GM18526 (cell line): ENCODE data around the gene NEIL3.

Experiments
- POLR2A ChIP-seq: IDR thresholded peaks from 3 replicates; pipeline ENCODE4 v1.6.1; 2011; ENCODE audit not compliant: insufficient read length; ENCODE audit errors: extremely low read depth

The NEIL3 gene

DNA sequence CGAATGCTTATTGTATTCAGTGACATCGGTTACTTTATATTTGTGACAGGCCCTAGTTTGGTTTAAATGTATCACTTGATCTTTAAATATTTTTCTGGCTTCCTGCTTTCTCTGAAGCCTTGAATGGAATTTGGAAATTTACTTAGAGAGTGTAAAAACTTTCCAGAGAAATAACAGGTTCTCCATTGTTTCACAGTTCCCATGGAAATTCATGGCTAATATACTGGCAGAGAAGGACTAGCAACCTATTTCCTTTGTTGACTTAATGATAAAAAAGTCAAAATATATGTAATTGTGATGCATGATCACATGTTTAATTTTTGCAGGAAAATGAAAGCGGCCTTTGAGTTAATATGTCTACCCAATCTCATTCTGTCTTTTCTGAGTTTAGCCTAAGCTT is 13.2 kb downstream of the NEIL3 start:
- TF ChIP-seq POLR2A: no peak

DNA sequence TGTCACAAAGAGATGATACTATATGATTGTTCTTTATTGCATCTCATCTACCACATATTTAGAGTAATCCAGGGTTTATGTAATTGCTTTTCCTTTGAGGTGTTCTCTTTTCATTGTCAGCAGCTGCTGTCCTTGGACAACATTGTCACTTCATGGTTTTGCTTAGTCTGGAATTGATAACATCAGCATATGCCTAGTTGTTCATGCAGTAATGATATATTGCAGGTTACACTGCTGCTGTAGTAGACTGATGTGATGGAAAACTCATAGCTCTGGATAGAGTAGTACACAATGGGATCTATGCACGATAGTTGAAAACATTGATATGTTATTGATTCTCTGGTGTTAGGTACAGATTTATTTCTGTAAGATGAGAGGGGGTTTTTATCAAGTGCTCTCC is 13.7 kb downstream of the NEIL3 start:
- TF ChIP-seq POLR2A: no peak

DNA sequence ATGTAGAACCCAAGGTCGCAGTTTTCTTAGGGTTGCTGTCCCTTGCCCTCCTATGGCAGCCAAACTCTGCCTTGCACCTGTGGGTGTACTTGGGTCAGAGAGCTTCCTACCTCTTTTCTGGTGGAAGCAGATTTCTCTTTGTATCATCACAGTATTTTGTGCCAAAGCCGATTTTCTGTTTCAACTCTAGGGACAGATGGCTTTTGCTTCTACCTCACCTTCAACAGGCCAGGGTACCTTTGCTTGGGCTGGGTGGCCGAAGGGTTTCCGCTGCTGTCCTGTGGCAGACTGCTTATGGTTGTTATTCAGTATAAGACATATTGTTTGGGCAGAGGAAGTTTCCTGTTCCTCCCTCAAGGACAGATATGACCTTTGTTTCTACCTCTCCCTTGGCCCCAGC is 22.4 kb downstream of the NEIL3 start:
- no peak for TF ChIP-seq POLR2A

DNA sequence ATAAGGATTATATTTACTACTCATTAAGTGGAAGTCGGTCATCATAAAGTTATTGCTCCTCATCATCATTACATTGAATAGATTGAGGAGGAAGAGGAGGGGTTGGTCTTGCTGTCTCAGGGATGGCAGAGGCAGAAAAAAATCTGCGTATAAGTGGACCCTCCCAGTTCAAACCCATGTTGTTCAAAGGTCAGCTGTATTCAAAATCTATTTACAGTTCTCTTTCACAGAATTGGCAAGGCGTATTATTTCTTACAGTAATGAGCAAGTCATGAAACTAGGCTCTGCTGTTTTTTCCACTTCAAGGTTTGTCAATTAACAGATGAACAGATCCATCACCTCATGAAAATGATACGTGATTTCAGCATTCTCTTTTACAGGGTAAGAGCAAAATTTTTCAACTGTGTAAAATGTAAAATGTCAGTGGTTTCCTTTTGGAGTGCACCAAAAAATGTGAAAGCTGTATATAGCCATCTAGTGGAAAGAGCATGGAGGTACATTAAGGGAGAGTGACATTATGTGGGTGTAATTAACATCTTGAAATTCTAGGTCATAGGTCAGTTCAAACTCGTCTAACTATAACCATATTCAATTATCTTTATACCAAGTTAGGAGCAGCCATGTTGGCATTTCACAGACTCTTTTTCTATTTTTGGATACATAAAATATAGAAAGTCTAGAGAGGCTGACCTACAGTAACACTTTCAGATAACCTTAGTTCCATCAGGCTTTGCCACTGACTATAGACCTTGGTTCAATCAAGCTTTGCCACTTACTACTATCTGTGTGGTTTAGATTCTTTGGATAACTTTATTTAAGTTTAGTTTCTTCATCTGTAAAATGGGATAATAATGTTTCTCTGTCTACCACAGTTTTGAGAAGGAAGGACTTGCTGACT is 30.1 kb downstream of the NEIL3 start:
- TF ChIP-seq POLR2A: no peak

DNA sequence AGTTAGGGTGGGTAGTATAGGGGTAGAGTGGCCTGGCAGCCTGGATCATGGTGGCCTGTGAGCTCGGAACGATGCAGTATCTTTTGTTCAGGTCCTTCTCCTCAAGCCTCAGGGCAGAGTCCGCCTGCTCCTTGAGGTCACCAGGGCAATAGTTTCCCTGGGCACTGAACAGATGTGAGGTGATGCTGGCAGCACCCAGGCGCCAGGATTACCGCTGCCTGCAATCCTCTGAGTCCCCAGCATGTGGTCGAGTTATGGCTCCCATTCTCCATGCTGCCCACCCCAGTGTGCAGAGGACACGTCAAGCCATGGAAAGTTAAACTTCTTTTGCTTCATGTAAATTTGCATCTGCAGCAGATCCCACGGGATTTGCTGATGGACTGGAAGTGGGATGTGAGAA is 38.7 kb downstream of the NEIL3 start:
- TF ChIP-seq POLR2A: no peak

DNA sequence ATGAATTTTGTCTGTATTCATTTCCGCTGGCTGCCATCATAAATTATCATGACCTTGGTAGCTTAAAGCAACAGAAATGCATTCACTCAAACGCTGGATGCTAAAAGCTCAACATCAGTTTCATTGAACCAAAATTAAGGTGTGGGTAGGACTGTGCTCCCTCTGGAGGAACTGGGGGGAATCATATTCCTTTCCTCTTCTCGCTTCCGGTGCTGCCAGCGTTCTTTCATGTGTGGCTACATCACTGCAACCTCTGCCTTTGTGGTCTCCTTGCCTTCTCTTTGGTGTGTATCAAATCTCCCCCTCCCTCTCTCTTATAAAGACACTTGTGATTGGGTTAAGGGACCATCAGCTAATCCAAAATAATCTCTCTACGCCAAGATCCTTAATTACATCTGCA is 39.5 kb downstream of the NEIL3 start:
- no peak for TF ChIP-seq POLR2A

DNA sequence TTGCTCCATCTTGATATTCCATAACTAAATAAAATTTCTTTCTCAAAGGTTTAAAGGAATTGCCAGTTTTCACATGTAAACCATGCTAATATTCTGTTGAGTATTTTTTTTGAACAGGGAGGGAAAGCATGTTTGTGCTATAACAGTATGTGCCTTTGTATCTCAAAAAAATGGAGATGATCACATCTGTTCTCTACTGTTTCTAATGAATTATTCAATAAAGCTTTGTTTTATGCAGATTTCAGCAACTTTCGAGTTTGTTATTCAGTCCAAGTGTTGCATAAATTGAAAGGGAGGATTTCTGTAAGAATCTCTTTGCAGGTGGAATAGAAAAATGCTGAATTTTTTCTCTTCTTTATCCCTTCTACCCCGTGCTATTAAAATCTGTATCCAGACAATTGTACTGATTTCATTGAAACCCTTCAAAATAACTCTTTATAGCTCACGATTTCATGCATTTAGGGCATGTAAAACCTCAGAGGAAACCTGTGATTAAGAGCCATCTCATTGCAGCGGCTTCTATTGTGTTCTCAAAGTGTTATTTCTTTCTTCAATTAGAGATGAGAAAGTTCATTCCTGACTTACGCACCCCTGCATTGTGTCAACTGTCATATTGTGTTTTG is 42.1 kb downstream of the NEIL3 start:
- TF ChIP-seq POLR2A: no peak

DNA sequence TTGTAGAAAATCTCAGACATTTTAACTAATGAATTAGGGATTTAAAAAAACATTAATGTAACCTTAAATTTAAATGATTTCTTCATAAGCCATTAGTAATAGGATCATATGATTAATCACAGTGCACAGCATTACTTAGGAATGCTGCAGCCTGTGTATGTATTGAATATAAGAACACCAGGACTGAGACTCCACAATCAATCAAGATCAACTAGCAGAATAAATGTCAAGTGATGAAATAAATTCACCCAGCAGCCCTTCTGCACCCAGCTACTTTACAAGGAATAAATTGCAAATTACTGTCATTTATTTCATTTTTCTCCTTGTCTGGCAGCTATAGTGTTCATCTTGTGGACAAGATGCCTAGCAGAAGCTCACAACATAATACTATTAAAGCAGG is 46.5 kb downstream of the NEIL3 start:
- TF ChIP-seq POLR2A: no peak

DNA sequence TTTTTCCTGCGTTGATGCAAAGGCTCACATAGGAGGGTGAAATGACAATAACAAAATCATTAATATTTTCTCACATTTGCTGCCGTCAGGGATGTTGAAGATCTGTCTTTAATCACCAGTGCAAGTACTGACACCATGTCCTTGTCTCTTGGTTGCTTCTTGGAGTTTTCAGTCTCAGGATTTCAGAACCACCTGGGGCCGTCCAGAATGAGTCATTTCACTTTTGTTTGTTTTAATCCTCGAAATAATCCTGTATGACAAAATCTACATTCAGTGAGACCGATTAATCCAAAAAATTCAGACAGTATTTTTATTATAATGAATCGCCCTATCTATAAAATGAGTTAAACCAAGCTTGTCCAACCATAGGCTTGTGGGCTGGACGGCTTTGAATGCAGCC is 47.2 kb downstream of the NEIL3 start:
- TF ChIP-seq POLR2A: no peak

DNA sequence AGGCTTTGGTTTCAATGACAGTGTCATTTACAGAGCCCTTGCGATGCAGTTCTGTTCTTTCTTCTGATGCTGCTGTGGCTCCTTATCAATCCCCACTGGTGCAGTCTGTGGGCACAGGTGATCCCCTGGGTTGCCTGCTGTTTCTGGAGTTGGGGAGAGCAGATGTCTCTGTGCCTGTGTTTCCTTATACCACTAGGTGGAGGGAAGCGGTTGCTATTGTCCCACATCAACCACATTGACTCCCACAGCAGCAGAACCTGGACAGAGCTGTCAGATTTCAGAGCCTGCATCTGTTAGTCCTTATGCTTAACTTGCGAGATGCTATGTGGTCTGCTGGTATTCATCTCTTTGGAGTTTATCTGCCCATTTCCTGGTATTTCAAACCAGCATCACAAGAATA is 57.7 kb downstream of the NEIL3 start:
- TF ChIP-seq POLR2A: no peak

DNA sequence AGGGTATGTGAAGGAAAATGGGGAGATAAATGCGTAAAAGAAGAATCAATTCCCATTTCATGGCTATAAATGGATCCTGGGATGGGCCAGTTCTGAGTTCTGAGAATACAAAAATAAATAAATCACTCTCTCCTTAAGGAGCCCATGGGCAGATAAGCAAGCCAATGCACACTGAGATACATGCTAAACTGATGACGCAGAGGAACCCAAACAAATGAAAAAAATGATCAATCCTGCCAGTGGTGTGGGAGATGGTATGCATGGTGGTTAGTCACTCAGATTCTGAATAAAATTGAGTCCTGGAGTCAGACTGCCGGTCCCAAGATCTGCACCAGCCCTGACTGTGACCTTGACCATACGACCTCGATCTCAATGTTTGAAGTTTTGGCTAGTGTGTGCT is 59.7 kb downstream of the NEIL3 start:
- TF ChIP-seq POLR2A: no peak

DNA sequence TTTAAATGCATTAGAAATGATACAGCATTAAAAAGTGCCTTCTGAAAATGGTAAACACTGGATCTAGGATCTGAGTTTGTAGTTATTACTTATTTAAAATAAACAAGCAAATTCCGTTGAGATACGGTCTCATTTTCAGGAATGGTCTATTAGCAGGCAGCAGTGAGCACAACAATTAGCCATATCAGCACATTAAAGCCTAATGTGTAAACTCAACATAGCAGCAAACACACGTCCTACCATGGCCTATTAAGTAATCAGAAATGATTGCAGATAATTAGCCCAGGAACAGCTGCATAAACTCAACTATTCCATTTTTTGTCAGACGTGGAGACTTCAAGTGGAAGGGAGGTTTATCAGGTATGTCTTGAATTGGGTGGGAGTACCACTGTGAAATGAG is 61.8 kb downstream of the NEIL3 start:
- no peak for TF ChIP-seq POLR2A

DNA sequence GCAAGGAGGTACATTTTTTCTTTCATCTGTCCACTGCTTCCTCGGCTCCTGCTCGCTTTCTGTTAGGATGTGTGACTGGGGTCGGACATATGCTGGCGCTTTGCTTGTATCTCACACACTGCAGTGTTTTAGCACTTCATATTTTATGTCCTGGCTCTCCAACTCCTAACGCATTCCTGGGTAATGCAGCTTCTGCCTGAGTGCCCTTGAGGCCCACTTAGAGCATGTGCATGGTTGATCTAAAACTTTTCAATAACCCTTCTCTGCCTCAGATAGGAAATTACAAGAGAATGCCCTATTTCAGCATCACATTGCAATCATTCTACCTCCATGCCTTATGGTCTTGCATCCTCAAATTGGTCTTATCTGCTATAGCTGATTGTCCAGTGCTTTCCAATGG is 65.3 kb downstream of the NEIL3 start:
- no peak for TF ChIP-seq POLR2A

DNA sequence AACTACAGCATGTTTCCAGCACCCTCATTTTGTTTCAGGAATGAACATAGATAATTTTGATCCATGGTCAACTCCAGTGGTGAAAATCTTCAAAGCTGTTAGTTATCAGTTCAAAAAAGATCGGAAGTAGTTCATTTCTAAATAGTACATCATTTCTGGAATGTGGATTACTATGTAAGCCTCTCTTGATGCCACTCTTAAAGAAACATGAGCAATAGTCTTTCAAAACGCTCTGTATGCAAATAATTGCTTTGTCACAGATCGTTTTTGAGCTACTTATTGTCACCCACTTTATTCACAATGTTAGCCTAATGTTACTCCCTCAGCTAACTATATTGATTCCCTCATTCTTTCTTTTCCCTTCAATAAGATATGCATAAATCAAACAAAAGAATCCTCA is 65.7 kb downstream of the NEIL3 start:
- no peak for TF ChIP-seq POLR2A

DNA sequence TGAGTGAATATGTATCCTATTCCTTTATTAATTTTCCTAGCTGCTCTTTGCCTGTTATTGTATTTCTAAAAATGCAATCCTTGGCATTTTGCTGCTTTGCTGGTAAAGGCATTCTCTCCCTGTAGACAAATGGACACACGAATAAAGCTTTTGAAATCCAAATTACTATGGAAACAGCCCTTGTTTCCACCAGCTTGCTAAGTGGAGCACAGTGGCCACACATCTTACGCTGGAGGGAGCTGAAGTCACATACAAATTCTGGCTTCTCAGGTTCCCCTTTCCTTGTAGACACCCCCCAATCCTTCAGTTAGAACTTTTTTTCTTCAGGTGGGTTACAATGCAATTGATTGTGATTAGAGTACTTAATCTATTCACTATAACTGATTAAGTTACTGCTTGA is 66.3 kb downstream of the NEIL3 start:
- no peak for TF ChIP-seq POLR2A

DNA sequence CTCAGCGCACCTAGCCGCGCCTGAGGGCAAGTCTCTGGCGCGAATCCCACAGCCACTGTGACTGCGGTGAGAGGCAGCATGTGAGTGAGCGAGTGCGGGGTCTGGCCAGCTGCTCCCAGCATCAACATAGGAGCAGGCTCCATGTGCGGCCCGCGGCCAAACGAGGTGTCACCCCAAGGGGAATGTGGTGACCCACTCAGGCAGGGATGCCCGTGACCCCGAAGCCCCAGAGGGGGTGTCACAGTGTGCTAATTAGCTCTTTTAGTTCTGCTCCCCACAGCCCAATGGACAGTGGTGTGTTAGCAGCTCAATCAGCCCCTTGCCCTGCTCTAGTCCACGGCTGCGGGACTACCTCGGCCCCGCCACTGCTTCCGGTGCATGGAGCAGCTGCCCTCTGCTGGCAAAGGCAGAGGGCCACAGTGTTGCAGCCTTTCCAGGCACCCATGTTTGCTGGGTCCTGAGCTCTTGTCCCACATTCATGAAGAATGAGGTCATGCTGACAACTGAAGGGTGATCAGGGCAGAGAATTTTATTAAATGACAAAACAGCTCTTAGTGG is 71.1 kb downstream of the NEIL3 start:
- no peak for TF ChIP-seq POLR2A
